CD14-positive monocyte (primary cell): ENCODE results near the gene VPS35L. TPM values are rescaled to one million over a fixed set of nuclear protein-coding genes. Genes with fewer than 3 reads are reported as not detected.

Experiments used
- DNase-seq, 3 donors: peaks; one replicate each; pipeline ENCODE4 v3.0.0-alpha.2; 2011 to 2022
- H2AFZ ChIP-seq: 2 replicates; pipeline ENCODE4 v1.6.0; 2012; ENCODE audit warnings: mild to moderate bottlenecking, low read depth, low read length, inconsistent platforms; ENCODE audit not compliant: insufficient read depth, poor library complexity, severe bottlenecking
- H3K27ac ChIP-seq, 2 donors: 1 replicate in 1 of 2; 2 replicates in 1 of 2; pipeline ENCODE4 v1.5.1; 2012 to 2013; ENCODE audit warnings: low read length in 2 of 2, control low read depth in 1 of 2, inconsistent platforms in 1 of 2, low read depth in 1 of 2, mild to moderate bottlenecking in 1 of 2
- H3K27me3 ChIP-seq, 2 donors: one replicate each; pipeline versions ENCODE4 v1.6.0 to v1.6.1; 2011 to 2013; ENCODE audit warnings: low read length in 2 of 2; ENCODE audit not compliant: control insufficient read depth in 2 of 2, insufficient read depth in 2 of 2
- H3K36me3 ChIP-seq, 2 donors: replicated peaks in 1 of 2; 1 replicate in 1 of 2; 2 replicates in 1 of 2; pipeline versions ENCODE4 v1.5.1 to v1.6.1; 2012 to 2013; ENCODE audit warnings: low read length in 2 of 2, control low read depth in 1 of 2, inconsistent platforms in 1 of 2, mild to moderate bottlenecking in 1 of 2; ENCODE audit not compliant: insufficient read depth in 2 of 2, control insufficient read depth in 1 of 2
- H3K4me1 ChIP-seq, 2 donors: 1 replicate in 1 of 2; 2 replicates in 1 of 2; pipeline versions ENCODE4 v1.5.1 to v1.6.1; 2012 to 2013; ENCODE audit warnings: low read length in 2 of 2, control low read depth in 1 of 2, inconsistent platforms in 1 of 2, mild to moderate bottlenecking in 1 of 2, moderate library complexity in 1 of 2; ENCODE audit not compliant: insufficient read depth in 2 of 2, control insufficient read depth in 1 of 2
- H3K4me2 ChIP-seq: replicated peaks from 2 replicates; pipeline ENCODE3; 2012; ENCODE audit warnings: low read length, moderate library complexity, mild to moderate bottlenecking; ENCODE audit not compliant: poor library complexity, severe bottlenecking; ENCODE audit errors: extremely low read depth
- H3K4me3 ChIP-seq, 3 experiments: fragments of 200-600 bp in 1 of 3; sonication (generic) in 1 of 3; replicated peaks in 1 of 3; 1 replicate in 2 of 3; 2 replicates in 1 of 3; pipeline ENCODE4 v1.5.1; 2011 to 2013; ENCODE audit warnings: low read length in 3 of 3, mild to moderate bottlenecking in 3 of 3, control low read depth in 2 of 3, low read depth in 2 of 3, inconsistent platforms in 1 of 3, moderate library complexity in 1 of 3
- H3K79me2 ChIP-seq: 2 replicates; pipeline ENCODE4 v1.6.0; 2012; ENCODE audit warnings: mild to moderate bottlenecking, control low read depth, inconsistent platforms, low read length, moderate library complexity; ENCODE audit not compliant: insufficient read depth
- H3K9ac ChIP-seq: 2 replicates; pipeline ENCODE4 v1.6.0; 2017; ENCODE audit warnings: low read length, mild to moderate bottlenecking; ENCODE audit not compliant: insufficient read depth, poor library complexity, severe bottlenecking
- H3K9me3 ChIP-seq, 2 donors: replicated peaks in 1 of 2; 1 replicate in 1 of 2; 2 replicates in 1 of 2; pipeline versions ENCODE4 v1.5.1 to v1.6.1; 2012 to 2013; ENCODE audit warnings: low read length in 2 of 2, control low read depth in 1 of 2; ENCODE audit not compliant: control insufficient read depth in 1 of 2, insufficient read depth in 1 of 2
- H4K20me1 ChIP-seq: 2 replicates; pipeline ENCODE4 v1.6.0; 2012; ENCODE audit warnings: mild to moderate bottlenecking, low read length, control low read depth, moderate library complexity; ENCODE audit not compliant: insufficient read depth
- H3K27ac Mint-ChIP-seq, 7 donors: one replicate each; pipeline ENCODE4 v1.8.0; 2020; ENCODE audit warnings: mild to moderate bottlenecking in 7 of 7, mixed read lengths in 7 of 7, moderate library complexity in 6 of 7, inconsistent platforms in 2 of 7
- H3K27me3 Mint-ChIP-seq, 3 donors: one replicate each; pipeline ENCODE4 v1.8.0; 2021 to 2022; ENCODE audit warnings: low read depth in 3 of 3, mild to moderate bottlenecking in 3 of 3, mixed read lengths in 3 of 3, moderate library complexity in 3 of 3, inconsistent platforms in 1 of 3
- H3K36me3 Mint-ChIP-seq, 2 donors: one replicate each; pipeline ENCODE4 v1.8.0; 2020; ENCODE audit warnings: mixed read lengths in 2 of 2, inconsistent platforms in 1 of 2, mild to moderate bottlenecking in 1 of 2
- H3K4me1 Mint-ChIP-seq: one replicate; pipeline ENCODE4 v1.8.0; 2020; ENCODE audit warnings: mild to moderate bottlenecking, mixed read lengths
- H3K4me3 Mint-ChIP-seq, 2 donors: one replicate each; pipeline ENCODE4 v1.8.0; 2020; ENCODE audit warnings: mild to moderate bottlenecking in 2 of 2, mixed read lengths in 2 of 2, moderate library complexity in 1 of 2
- H3K9me3 Mint-ChIP-seq, 7 donors: one replicate each; pipeline ENCODE4 v1.8.0; 2020 to 2022; ENCODE audit warnings: mixed read lengths in 7 of 7, mild to moderate bottlenecking in 6 of 7, moderate library complexity in 6 of 7, inconsistent platforms in 2 of 7
- CTCF ChIP-seq: fragments of 200-600 bp; IDR thresholded peaks from one replicate; pipeline ENCODE4 v1.8.0; 2022; ENCODE audit warnings: antibody characterized with exemption, mild to moderate bottlenecking
- WGBS: methylation state at CpG from one replicate; pipeline ENCODE4 v1.1.5; 2013; ENCODE audit warnings: missing lambda C conversion rate; ENCODE audit not compliant: insufficient coverage; 5-methylcytosine and 5-hydroxymethylcytosine counted together
- intact Hi-C, 2 donors: fragments of 100-400 bp; cut with micrococcal nuclease; formaldehyde crosslinking; loops; one replicate each; pipeline versions ENCODE4 v1.15.0 to v1.15.1; 2023
- polyA plus RNA-seq, 3 donors: library from polyadenylated mRNA; depleted of rRNA in 1 of 3; unstranded in 2 of 3; stranded (reverse) in 1 of 3; fragments of 300-500 nt in 2 of 3; fragments of >200 nt in 1 of 3; fragmentation: Illumina TruSeq in 2 of 3; gene quantifications; 1 replicate in 2 of 3; 2 replicates in 1 of 3; pipeline ENCODE4 v1.2.3, GENCODE V29; 2012 to 2021

VPS35L gene
- polyA plus RNA-seq, 3 donors: 29.7 to 51.4 (median 48.8) TPM

GRCh38 chr16:19748389-19749168 is 193.1 kb downstream of the VPS35L start:
- WGBS: no CpG with 5 or more reads among the region's 2 CpGs
- H3K4me3 ChIP-seq: no peak overlapping the region
- no peak for DNase-seq
- H3K27me3 ChIP-seq: no peaks in the 10 kb centered on the region
- no peak overlapping the region for H3K4me2 ChIP-seq
- H3K9me3 ChIP-seq: no peaks in the 10 kb centered on the region
- no peaks in the 10 kb centered on the region for H3K4me1 ChIP-seq
- no peaks in the 10 kb centered on the region for H4K20me1 ChIP-seq
- no peak for TF ChIP-seq CTCF
- peaks cover 0 to 2% (median 1%) of the 10 kb centered on the region in 3 donors for H3K27me3 Mint-ChIP-seq
- H2AFZ ChIP-seq: no peak overlapping the region
- no peak overlapping the region for H3K4me3 Mint-ChIP-seq
- H3K9me3 Mint-ChIP-seq: no peaks in the 10 kb centered on the region
- no peak overlapping the region for H3K27ac ChIP-seq
- H3K36me3 Mint-ChIP-seq: no peaks in the 10 kb centered on the region
- no peak overlapping the region for H3K9ac ChIP-seq
- H3K36me3 ChIP-seq: no peaks in the 10 kb centered on the region
- intact Hi-C loops: no loop called here
- no peaks in the 10 kb centered on the region for H3K4me1 Mint-ChIP-seq
- H3K79me2 ChIP-seq: no peaks in the 10 kb centered on the region
- H3K27ac Mint-ChIP-seq: no peak overlapping the region

GRCh38 chr16:19749571-19750080 is 194.1 kb downstream of the VPS35L start:
- Mint-ChIP-seq H3K27me3 (peaks cover 0 to 2% (median 1%) of the 10 kb centered on the region in 3 donors), H3K4me3 (no peak overlapping the region), H3K4me1 (peaks cover 2% of the 10 kb centered on the region), H3K36me3 (no peaks in the 10 kb centered on the region), H3K27ac (no peak overlapping the region), H3K9me3 (no peaks in the 10 kb centered on the region)
- H3K79me2 ChIP-seq: no peaks in the 10 kb centered on the region
- no peak overlapping the region for H3K9ac ChIP-seq
- DNase-seq: no peak
- no peaks in the 10 kb centered on the region for H3K9me3 ChIP-seq
- no peak overlapping the region for H2AFZ ChIP-seq
- no peak overlapping the region for H3K4me3 ChIP-seq
- TF ChIP-seq CTCF: no peak
- no peaks in the 10 kb centered on the region for H3K27me3 ChIP-seq
- WGBS: 88% methylated on average over 3 of the region's 4 CpGs
- H3K27ac ChIP-seq: no peak overlapping the region
- intact Hi-C loops: no loop called here
- no peaks in the 10 kb centered on the region for H4K20me1 ChIP-seq
- H3K4me2 ChIP-seq: no peak overlapping the region
- H3K36me3 ChIP-seq: no peaks in the 10 kb centered on the region
- H3K4me1 ChIP-seq: no peaks in the 10 kb centered on the region

Other genes starting within 250 kb of the VPS35L start
- gene TMC5, start 137.8 kb upstream of the VPS35L start, polyA plus RNA-seq: not detected
- 10 to 100 TPM; 30.6 to 75.5 (median 71.7) TPM for gene GDE1, start 33.6 kb upstream of the VPS35L start, polyA plus RNA-seq
- gene CCP110, start 31.8 kb upstream of the VPS35L start, polyA plus RNA-seq: 1 to 10 TPM; 3.5 to 6.2 (median 6.1) TPM
- 1 to 10 TPM; 1.5 to 2.8 (median 2.4) TPM for gene KNOP1, start 162.5 kb downstream of the VPS35L start, polyA plus RNA-seq
- 1 to 10 TPM in 1 of 3 donors, under 1 TPM in 2; 0.52 to 1.2 (median 0.58) TPM for gene IQCK, start 162.6 kb downstream of the VPS35L start, polyA plus RNA-seq